ENCODE data around the gene PPP4R2.

The PPP4R2 gene

DNA sequence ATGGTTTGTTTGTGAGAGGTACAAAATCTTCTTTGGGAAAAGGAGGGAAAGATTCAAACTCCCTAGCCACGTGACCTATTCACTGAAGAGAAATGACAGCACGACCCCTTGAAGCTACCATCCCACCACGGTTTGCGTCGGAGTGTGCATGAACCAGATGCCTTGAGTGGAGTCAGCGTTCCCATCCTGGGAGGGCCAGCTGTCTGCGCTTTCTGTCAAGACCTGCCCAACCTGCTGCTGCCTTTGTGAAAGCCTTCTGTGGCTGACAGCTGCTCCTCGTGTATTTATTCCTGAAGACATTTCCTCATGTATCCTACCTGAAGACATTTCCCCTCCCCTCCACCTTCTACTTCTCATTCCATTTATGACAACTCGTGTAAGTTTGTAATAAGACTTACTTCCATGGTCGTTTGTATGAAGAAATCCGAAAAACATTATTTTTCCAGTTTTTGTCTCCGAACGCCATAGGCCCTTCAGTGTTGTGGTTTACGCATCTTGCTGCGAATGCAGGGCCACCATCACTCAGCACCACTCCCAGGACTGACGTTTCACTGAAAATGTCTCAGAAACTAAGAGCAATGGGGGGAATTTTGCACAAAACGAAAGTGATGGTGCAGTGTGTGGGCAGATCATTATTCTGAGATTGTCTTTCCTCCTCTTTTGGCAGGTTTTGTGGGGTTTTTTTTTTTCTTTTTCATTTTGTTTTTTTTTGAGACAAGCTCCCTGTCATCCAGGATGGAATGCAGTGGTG, 83.8 kb downstream of the PPP4R2 start:
- TF ChIP-seq L3MBTL2 (conservative IDR thresholded peaks at IDR 0.05): no peak
- TF ChIP-seq LEF1 (IDR thresholded peaks at IDR 0.05; ENCODE audit: borderline replicate concordance): no peak
- TF ChIP-seq ELF4 (IDR thresholded peaks at IDR 0.05): no peak
- no peak for TF ChIP-seq TARDBP (IDR thresholded peaks at IDR 0.05)
- no peak for TF ChIP-seq ZNF384 (IDR thresholded peaks at IDR 0.05)
- no peak for TF ChIP-seq NFRKB (IDR thresholded peaks at IDR 0.05)
- no peak for TF ChIP-seq FOXM1 (IDR thresholded peaks at IDR 0.05; ENCODE audit: borderline replicate concordance)
- TF ChIP-seq, protein P1, sequence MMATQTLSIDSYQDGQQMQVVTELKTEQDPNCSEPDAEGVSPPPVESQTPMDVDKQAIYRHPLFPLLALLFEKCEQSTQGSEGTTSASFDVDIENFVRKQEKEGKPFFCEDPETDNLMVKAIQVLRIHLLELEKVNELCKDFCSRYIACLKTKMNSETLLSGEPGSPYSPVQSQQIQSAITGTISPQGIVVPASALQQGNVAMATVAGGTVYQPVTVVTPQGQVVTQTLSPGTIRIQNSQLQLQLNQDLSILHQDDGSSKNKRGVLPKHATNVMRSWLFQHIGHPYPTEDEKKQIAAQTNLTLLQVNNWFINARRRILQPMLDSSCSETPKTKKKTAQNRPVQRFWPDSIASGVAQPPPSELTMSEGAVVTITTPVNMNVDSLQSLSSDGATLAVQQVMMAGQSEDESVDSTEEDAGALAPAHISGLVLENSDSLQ (IDR thresholded peaks at IDR 0.05): no peak
- TF ChIP-seq SUZ12 (IDR thresholded peaks at IDR 0.05): no peak
- TF ChIP-seq BHLHE40 (IDR thresholded peaks at IDR 0.05; ENCODE audit: borderline replicate concordance): no peak
- TF ChIP-seq ARNT (IDR thresholded peaks at IDR 0.05): no peak
- TF ChIP-seq FOXA1 (IDR thresholded peaks at IDR 0.05): no peak
- TF ChIP-seq FOXK2 (IDR thresholded peaks at IDR 0.05): no peak
- POLR2A ChIA-PET: no interaction called here
- CTCF ChIA-PET: no interaction called here
- no peak for DNase-seq (ENCODE audit: extremely low spot score)

DNA sequence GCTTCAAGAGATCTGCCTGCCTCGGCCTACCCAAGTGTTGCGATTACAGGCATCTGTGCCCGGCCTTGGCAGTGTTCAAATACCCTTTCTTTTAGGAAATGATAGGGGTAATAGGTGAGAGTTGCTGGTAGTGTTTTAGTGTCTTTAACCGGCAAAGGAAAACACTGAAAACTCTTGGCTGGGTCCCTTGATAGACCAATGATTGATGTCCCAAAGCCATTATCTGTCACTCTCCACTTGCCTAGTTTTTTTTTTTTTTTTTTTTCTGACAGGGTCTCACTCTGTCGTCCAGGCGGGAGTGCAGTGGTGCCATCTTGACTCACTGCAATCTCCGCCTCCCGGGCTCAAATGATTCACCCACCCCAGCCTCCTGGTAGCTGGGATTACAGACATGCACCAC, 84.5 kb downstream of the PPP4R2 start:
- DNase-seq (ENCODE audit: extremely low spot score): no peak
- POLR2A ChIA-PET: no interaction called here
- CTCF ChIA-PET: no interaction called here
- TF ChIP-seq SUZ12 (IDR thresholded peaks at IDR 0.05) (no peak), ZNF384 (IDR thresholded peaks at IDR 0.05) (no peak), TARDBP (IDR thresholded peaks at IDR 0.05) (no peak), L3MBTL2 (conservative IDR thresholded peaks at IDR 0.05) (no peak), HDGF (IDR thresholded peaks at IDR 0.05; ENCODE audit: borderline replicate concordance) (no peak), FOXA1 (IDR thresholded peaks at IDR 0.05) (no peak)

DNA sequence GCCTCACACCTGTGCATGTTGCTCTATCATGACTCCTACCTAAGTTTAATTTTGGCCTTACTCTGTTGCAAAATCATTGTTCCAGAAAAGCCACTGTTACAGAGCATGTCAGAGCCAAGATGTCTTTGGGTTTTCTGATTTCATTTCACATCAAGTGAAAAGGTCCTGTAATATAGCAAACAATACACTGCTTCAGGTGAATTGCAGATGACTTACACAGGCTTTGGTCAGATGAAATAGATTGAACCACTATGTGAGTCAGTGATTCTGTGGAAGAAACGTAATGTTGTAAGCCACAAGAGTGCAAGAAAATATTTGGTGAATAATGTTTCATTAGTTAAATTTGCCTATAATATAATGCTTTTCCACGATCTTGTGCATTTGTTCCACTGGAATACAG, 87.6 kb downstream of the PPP4R2 start:
- no peak for TF ChIP-seq BHLHE40 (IDR thresholded peaks at IDR 0.05; ENCODE audit: borderline replicate concordance)
- TF ChIP-seq, protein P1 (IDR thresholded peaks at IDR 0.05): no peak
- no peak for TF ChIP-seq TARDBP (IDR thresholded peaks at IDR 0.05)
- TF ChIP-seq SUZ12 (IDR thresholded peaks at IDR 0.05): no peak
- no peak for TF ChIP-seq NFRKB (IDR thresholded peaks at IDR 0.05)
- TF ChIP-seq FOXM1 (IDR thresholded peaks at IDR 0.05; ENCODE audit: borderline replicate concordance): no peak
- no peak for TF ChIP-seq L3MBTL2 (conservative IDR thresholded peaks at IDR 0.05)
- TF ChIP-seq HDGF (IDR thresholded peaks at IDR 0.05; ENCODE audit: borderline replicate concordance): no peak
- no peak for TF ChIP-seq CTBP1 (IDR thresholded peaks at IDR 0.05; ENCODE audit: borderline replicate concordance)
- TF ChIP-seq SP1 (IDR thresholded peaks at IDR 0.05): no peak
- no peak for TF ChIP-seq ZNF384 (IDR thresholded peaks at IDR 0.05)
- TF ChIP-seq ELF4 (IDR thresholded peaks at IDR 0.05): no peak
- no peak for TF ChIP-seq LEF1 (IDR thresholded peaks at IDR 0.05; ENCODE audit: borderline replicate concordance)
- no peak for TF ChIP-seq FOXA1 (IDR thresholded peaks at IDR 0.05)
- TF ChIP-seq FOXK2 (IDR thresholded peaks at IDR 0.05): no peak
- TF ChIP-seq ARNT (IDR thresholded peaks at IDR 0.05): no peak
- CTCF ChIA-PET: no interaction called here
- no peak for DNase-seq (ENCODE audit: extremely low spot score)
- POLR2A ChIA-PET: no interaction called here

DNA sequence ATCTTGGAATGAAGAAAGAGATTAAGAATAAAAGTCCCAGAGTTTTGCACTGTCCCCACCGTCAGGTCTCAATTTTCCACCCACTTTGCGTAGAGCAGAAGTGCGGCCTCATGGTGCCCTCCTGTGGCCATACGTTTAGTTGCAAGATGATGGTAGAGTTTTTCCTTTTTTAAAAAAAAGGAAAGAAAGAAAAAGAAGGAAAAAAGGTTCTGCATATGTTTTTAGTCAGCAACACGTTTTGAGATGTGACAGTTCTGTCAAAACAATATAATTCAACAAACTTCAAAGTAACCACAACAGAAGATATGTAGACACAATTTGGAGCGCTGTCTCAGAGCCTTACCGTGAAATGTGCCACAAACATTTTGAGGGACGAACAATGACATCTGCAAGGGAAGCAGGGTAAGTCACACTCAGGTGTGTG, 89.5 kb downstream of the PPP4R2 start:
- CTCF ChIA-PET: interaction anchor here (0.7 kb wide), 3 partner anchors 9 to 267 kb away, joined by 3 read pairs; no protein-coding TSS in a partner anchor
- POLR2A ChIA-PET: no interaction called here
- peak; percentile 51 for DNase-seq (ENCODE audit: extremely low spot score)
- TF ChIP-seq SP1 (IDR thresholded peaks at IDR 0.05): no peak
- no peak for TF ChIP-seq CTBP1 (IDR thresholded peaks at IDR 0.05; ENCODE audit: borderline replicate concordance)
- TF ChIP-seq ARNT (IDR thresholded peaks at IDR 0.05): no peak
- TF ChIP-seq FOXK2 (IDR thresholded peaks at IDR 0.05): no peak
- no peak for TF ChIP-seq BHLHE40 (IDR thresholded peaks at IDR 0.05; ENCODE audit: borderline replicate concordance)
- peak; percentile 84 for TF ChIP-seq ZNF384 (IDR thresholded peaks at IDR 0.05)

DNA sequence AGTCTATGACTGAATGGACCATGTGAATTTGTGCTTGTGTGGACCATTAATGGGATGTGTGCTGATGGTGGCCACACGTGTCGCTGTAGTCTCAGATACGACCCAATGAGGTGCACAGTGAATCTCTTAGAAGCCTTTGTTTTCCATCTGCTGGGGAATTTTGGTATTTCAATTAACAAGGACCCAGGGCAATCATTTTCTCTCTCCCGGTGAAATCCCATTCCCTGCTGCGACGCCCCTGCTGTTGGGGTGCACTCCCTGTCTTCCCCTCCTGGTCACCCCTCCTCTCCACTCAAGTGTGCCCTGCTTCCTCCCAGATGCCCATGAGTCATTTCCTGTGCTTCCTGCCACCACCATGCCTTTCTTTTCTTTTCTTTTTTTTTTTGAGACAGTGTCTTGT, 97.5 kb downstream of the PPP4R2 start:
- POLR2A ChIA-PET: no interaction called here
- CTCF ChIA-PET: no interaction called here

DNA sequence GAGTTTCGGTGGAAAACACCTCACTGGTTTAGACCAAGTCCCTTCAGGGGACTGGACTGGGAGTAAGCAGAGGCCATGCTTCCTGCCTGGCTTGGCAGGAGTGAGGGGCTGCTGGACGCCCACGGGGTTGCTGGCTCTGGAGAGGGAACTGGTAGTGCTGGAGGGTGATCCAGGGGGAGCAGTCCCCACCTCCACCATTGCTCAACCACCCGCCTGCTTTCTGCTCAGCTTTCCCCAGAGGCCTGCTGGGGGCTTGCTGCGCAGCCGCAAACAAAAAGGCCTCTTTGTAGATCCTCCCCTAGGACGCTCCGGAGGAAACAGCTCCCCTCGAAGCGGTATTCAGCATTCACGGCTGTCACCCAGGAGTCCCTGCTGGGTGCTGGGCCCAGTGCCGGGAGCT, 98.3 kb downstream of the PPP4R2 start:
- ChIA-PET POLR2A (no interaction called here), CTCF (interaction anchor here (0.6 to 1.7 kb wide), 4 partner anchors 9 to 553 kb away, joined by 3 to 6 read pairs (median 4); no protein-coding TSS in a partner anchor)
- DNase-seq (ENCODE audit: extremely low spot score): no peak
- TF ChIP-seq HDGF (IDR thresholded peaks at IDR 0.05; ENCODE audit: borderline replicate concordance) (no peak), BHLHE40 (IDR thresholded peaks at IDR 0.05; ENCODE audit: borderline replicate concordance) (no peak), CTBP1 (IDR thresholded peaks at IDR 0.05; ENCODE audit: borderline replicate concordance) (no peak), ZNF384 (IDR thresholded peaks at IDR 0.05) (no peak), TARDBP (IDR thresholded peaks at IDR 0.05) (no peak), L3MBTL2 (conservative IDR thresholded peaks at IDR 0.05) (no peak), ARNT (IDR thresholded peaks at IDR 0.05) (no peak), SUZ12 (IDR thresholded peaks at IDR 0.05) (no peak), FOXA1 (IDR thresholded peaks at IDR 0.05) (no peak), NFRKB (IDR thresholded peaks at IDR 0.05) (no peak)
- TF ChIP-seq, protein P1 (IDR thresholded peaks at IDR 0.05): no peak

More for the DNA sequence above, 97.5 kb downstream of the PPP4R2 start:
- TF ChIP-seq SP1 (IDR thresholded peaks at IDR 0.05) (no peak), HDGF (IDR thresholded peaks at IDR 0.05; ENCODE audit: borderline replicate concordance) (no peak), CTBP1 (IDR thresholded peaks at IDR 0.05; ENCODE audit: borderline replicate concordance) (no peak), ELF4 (IDR thresholded peaks at IDR 0.05) (no peak), FOXA1 (IDR thresholded peaks at IDR 0.05) (no peak), TARDBP (IDR thresholded peaks at IDR 0.05) (no peak), FOXM1 (IDR thresholded peaks at IDR 0.05; ENCODE audit: borderline replicate concordance) (no peak), SUZ12 (IDR thresholded peaks at IDR 0.05) (no peak), L3MBTL2 (conservative IDR thresholded peaks at IDR 0.05) (no peak), ZNF384 (IDR thresholded peaks at IDR 0.05) (no peak), FOXK2 (IDR thresholded peaks at IDR 0.05) (no peak)
- peak; percentile 27 for DNase-seq (ENCODE audit: extremely low spot score)
